GM23248 (cell line): ENCODE results near the gene RARG. TPM values are rescaled to one million over a fixed set of nuclear protein-coding genes. Genes with fewer than 3 reads are reported as not detected.

Experiments
- DNase-seq: peaks from one replicate; pipeline ENCODE4 v3.0.0-alpha.2; 2015
- H2AFZ ChIP-seq: fragments of 200-600 bp; sonication (generic); 2 replicates; pipeline ENCODE4 v1.6.1; 2016; ENCODE audit warnings: antibody characterized with exemption
- H3F3A ChIP-seq: fragments of 200-600 bp; sonication (generic); 2 replicates; pipeline ENCODE4 v1.6.1; 2016; ENCODE audit warnings: mild to moderate bottlenecking, antibody characterized with exemption, mixed run types; ENCODE audit not compliant: insufficient read depth
- H3K27ac ChIP-seq: fragments of 200-600 bp; sonication (generic); 2 replicates; pipeline ENCODE4 v1.5.1; 2016; ENCODE audit warnings: mild to moderate bottlenecking
- H3K27me3 ChIP-seq: fragments of 200-600 bp; sonication (generic); replicated peaks from 2 replicates; pipeline ENCODE4 v1.6.1; 2016; ENCODE audit warnings: mild to moderate bottlenecking; ENCODE audit not compliant: insufficient read depth
- H3K36me3 ChIP-seq: fragments of 200-600 bp; sonication (generic); 2 replicates; pipeline ENCODE4 v1.6.1; 2016; ENCODE audit warnings: low read depth, mild to moderate bottlenecking
- H3K4me1 ChIP-seq: fragments of 200-600 bp; sonication (generic); 2 replicates; pipeline ENCODE4 v1.6.1; 2016; ENCODE audit warnings: mild to moderate bottlenecking; ENCODE audit not compliant: insufficient read depth
- H3K4me2 ChIP-seq: fragments of 200-600 bp; sonication (generic); one replicate; pipeline ENCODE4 v1.6.1; 2016; ENCODE audit warnings: mild to moderate bottlenecking; ENCODE audit not compliant: unreplicated experiment
- H3K4me3 ChIP-seq: fragments of 200-600 bp; sonication (generic); 2 replicates; pipeline ENCODE4 v1.5.1; 2016; ENCODE audit warnings: mild to moderate bottlenecking
- H3K79me2 ChIP-seq: fragments of 200-600 bp; sonication (generic); 2 replicates; pipeline ENCODE4 v1.6.1; 2016; ENCODE audit warnings: mild to moderate bottlenecking; ENCODE audit not compliant: insufficient read depth
- H3K9ac ChIP-seq: fragments of 200-600 bp; sonication (generic); 2 replicates; pipeline ENCODE4 v1.6.1; 2016; ENCODE audit warnings: mild to moderate bottlenecking
- H3K9me2 ChIP-seq: fragments of 200-600 bp; sonication (generic); 2 replicates; pipeline ENCODE4 v1.6.1; 2016; ENCODE audit warnings: mixed run types, mild to moderate bottlenecking, moderate library complexity; ENCODE audit not compliant: insufficient read depth
- H3K9me3 ChIP-seq: fragments of 200-600 bp; sonication (generic); one replicate; pipeline ENCODE4 v1.6.1; 2017; ENCODE audit warnings: low read depth
- H4K20me1 ChIP-seq: fragments of 200-600 bp; sonication (generic); 2 replicates; pipeline ENCODE4 v1.6.0; 2016; ENCODE audit not compliant: insufficient read depth
- EZH2 ChIP-seq: fragments of 200-600 bp; sonication (generic); IDR thresholded peaks from 2 replicates; pipeline ENCODE4 v1.6.1; 2018; ENCODE audit warnings: antibody characterized with exemption, mild to moderate bottlenecking; ENCODE audit not compliant: insufficient read depth, poor library complexity, severe bottlenecking
- EZH2phosphoT487 ChIP-seq: fragments of 200-600 bp; sonication (generic); IDR thresholded peaks from 2 replicates; pipeline ENCODE4 v1.6.1; 2018; ENCODE audit warnings: antibody characterized with exemption, moderate library complexity, mild to moderate bottlenecking, low read depth; ENCODE audit not compliant: insufficient read depth
- WGBS, 2 experiments: methylation state at CpG; one replicate each; pipeline ENCODE4 v1.1.6; 2015 to 2017; ENCODE audit warnings: low lambda C conversion rate in 2 of 2, low coverage in 1 of 2; ENCODE audit errors: missing lambda C conversion rate in 2 of 2; 5-methylcytosine and 5-hydroxymethylcytosine counted together
- in situ Hi-C: fragments of 300-500 bp; cut with MboI; formaldehyde crosslinking; loops from 2 replicates; pipeline ENCODE4 v1.15.0; 2020
- polyA plus RNA-seq: library from polyadenylated mRNA; unstranded; fragments of >200 nt; fragmentation: Nextera tagmentation; extraction: Ambion mirVana; gene quantifications from 2 replicates; pipeline ENCODE4 v1.2.1, GENCODE V29; 2016
- total RNA-seq: library from RNA; depleted of rRNA; stranded (reverse); fragments of >200 nt; shearing (Covaris generic); gene quantifications from 2 replicates; pipeline ENCODE4 v1.2.3, GENCODE V29; 2014

Gene RARG
- total and polyA plus RNA-seq, 2 experiments from 2014 or later: 75.3 to 116 TPM

GRCh38 chr12:53171725-53172329, 60.2 kb downstream of the RARG start:
- peaks cover 33% of the 10 kb centered on the region for H3F3A ChIP-seq
- no peaks in the 10 kb centered on the region; the same call in 1 of the 2 replicates for H3K79me2 ChIP-seq
- no peak for DNase-seq
- in situ Hi-C loops: no loop called here
- H3K4me2 ChIP-seq: peak overlapping the region; percentile 30
- no peak overlapping the region for H3K9ac ChIP-seq
- H3K27ac ChIP-seq: 0 out of 2 replicates have a peak overlapping the region, but pooled peaks have one; percentile 11
- 60 to 62% methylated on average over 10 of the region's 10 CpGs for WGBS, 2 experiments
- H3K4me1 ChIP-seq: peaks cover 42% of the 10 kb centered on the region
- no peak overlapping the region; the same call in 1 of the 2 replicates for H2AFZ ChIP-seq
- TF ChIP-seq EZH2phosphoT487 (no peak), EZH2 (no peak)
- H4K20me1 ChIP-seq: no peaks in the 10 kb centered on the region
- H3K27me3 ChIP-seq: no peaks in the 10 kb centered on the region
- no peaks in the 10 kb centered on the region for H3K36me3 ChIP-seq
- H3K9me2 ChIP-seq: no peaks in the 10 kb centered on the region
- no peaks in the 10 kb centered on the region for H3K9me3 ChIP-seq
- no peak overlapping the region for H3K4me3 ChIP-seq

GRCh38 chr12:53170876-53171724, 60.9 kb downstream of the RARG start:
- Histone ChIP-seq H3K27ac (no peak overlapping the region), H3F3A (peaks cover 33% of the 10 kb centered on the region), H4K20me1 (no peaks in the 10 kb centered on the region), H3K9me2 (no peaks in the 10 kb centered on the region), H3K36me3 (no peaks in the 10 kb centered on the region), H3K79me2 (no peaks in the 10 kb centered on the region), H3K9ac (no peak overlapping the region), H3K4me1 (peaks cover 42% of the 10 kb centered on the region), H3K4me2 (no peak overlapping the region), H3K4me3 (no peak overlapping the region), H2AFZ (no peak overlapping the region), H3K27me3 (no peaks in the 10 kb centered on the region), H3K9me3 (no peaks in the 10 kb centered on the region)
- no peak for DNase-seq
- WGBS, 2 experiments: 81 to 87% methylated on average over 14 of the region's 14 CpGs
- no peak for TF ChIP-seq EZH2phosphoT487
- no peak for TF ChIP-seq EZH2
- in situ Hi-C loops: no loop called here

- H3F3A ChIP-seq: peaks cover 28% of the 10 kb centered on the region
- DNase-seq: no peak
- no peaks in the 10 kb centered on the region for H3K9me3 ChIP-seq
- no peaks in the 10 kb centered on the region for H3K79me2 ChIP-seq
- no peaks in the 10 kb centered on the region for H3K27me3 ChIP-seq
- no peaks in the 10 kb centered on the region for H3K9me2 ChIP-seq
- H4K20me1 ChIP-seq: no peaks in the 10 kb centered on the region
- H2AFZ ChIP-seq: no peak overlapping the region
- H3K27ac ChIP-seq: no peak overlapping the region
- H3K4me2 ChIP-seq: no peak overlapping the region
- no peaks in the 10 kb centered on the region for H3K36me3 ChIP-seq
- no peak for TF ChIP-seq EZH2
- TF ChIP-seq EZH2phosphoT487: no peak
- H3K4me3 ChIP-seq: no peak overlapping the region
- peaks cover 36% of the 10 kb centered on the region for H3K4me1 ChIP-seq
- 84 to 86% methylated on average over 8 of the region's 8 CpGs for WGBS, 2 experiments
- in situ Hi-C loops: no loop called here
- H3K9ac ChIP-seq: no peak overlapping the region
Measured at GRCh38 chr12:53170215-53170614, 61.8 kb downstream of the RARG start.

GRCh38 chr12:53169644-53170043, 62.4 kb downstream of the RARG start:
- H3K27ac ChIP-seq: no peak overlapping the region
- in situ Hi-C loops: no loop called here
- no peaks in the 10 kb centered on the region; the same call in 1 of the 2 replicates for H3K36me3 ChIP-seq
- H3K9ac ChIP-seq: no peak overlapping the region
- H4K20me1 ChIP-seq: no peaks in the 10 kb centered on the region
- H3K9me2 ChIP-seq: no peaks in the 10 kb centered on the region
- no peak for TF ChIP-seq EZH2phosphoT487
- H3K79me2 ChIP-seq: no peaks in the 10 kb centered on the region
- H3K4me1 ChIP-seq: peaks cover 30% of the 10 kb centered on the region
- no peaks in the 10 kb centered on the region for H3K27me3 ChIP-seq
- WGBS, 2 experiments: 97 to 100% methylated on average over 7 of the region's 7 CpGs
- no peaks in the 10 kb centered on the region for H3K9me3 ChIP-seq
- peaks cover 22% of the 10 kb centered on the region for H3F3A ChIP-seq
- H3K4me2 ChIP-seq: no peak overlapping the region
- DNase-seq: no peak
- H3K4me3 ChIP-seq: no peak overlapping the region
- H2AFZ ChIP-seq: no peak overlapping the region
